ENCODE measurements around the gene PSMD8. TPM values are rescaled to one million over a fixed set of nuclear protein-coding genes. Genes with fewer than 3 reads are reported as not detected.

PSMD8 gene
- total RNA-seq, 2 donors from 2014 or later: 173 to 178 TPM

DNA sequence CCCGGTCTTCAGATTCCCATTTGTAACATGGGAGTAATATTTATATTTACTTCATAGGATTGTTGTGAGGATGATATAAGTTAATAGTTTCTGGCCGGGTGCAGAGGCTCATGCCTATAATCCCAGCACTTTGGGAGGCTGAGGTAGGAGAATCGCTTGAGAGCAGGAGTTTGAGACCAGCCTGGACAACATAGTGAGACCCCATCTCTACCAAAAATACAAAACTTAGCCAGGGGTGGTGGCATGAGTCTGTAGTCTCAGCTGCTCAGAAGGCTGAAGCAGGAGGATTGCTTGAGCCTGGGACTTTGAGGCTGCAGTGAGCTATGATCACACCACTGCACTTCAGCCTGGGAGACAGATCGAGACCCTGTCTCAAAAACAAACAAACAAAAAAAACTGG lies 27.5 kb upstream of the PSMD8 start:
- Histone ChIP-seq H3K9me3 (no peaks in the 10 kb centered on the region), H3K36me3 (peaks cover 10% of the 10 kb centered on the region), H3K27me3 (replicated peaks; ENCODE audit: insufficient read depth) (no peaks in the 10 kb centered on the region), H3K27ac (no peak overlapping the region), H3K4me3 (no peak overlapping the region), H3K4me1 (ENCODE audit: control insufficient read depth in 1 of 2, low read depth in 2 of 2) (no peaks in the 10 kb centered on the region)
- no peak for ATAC-seq (ENCODE audit: insufficient number of reproducible peaks, low FRiP score, low read depth)
- TF ChIP-seq, protein P1, sequence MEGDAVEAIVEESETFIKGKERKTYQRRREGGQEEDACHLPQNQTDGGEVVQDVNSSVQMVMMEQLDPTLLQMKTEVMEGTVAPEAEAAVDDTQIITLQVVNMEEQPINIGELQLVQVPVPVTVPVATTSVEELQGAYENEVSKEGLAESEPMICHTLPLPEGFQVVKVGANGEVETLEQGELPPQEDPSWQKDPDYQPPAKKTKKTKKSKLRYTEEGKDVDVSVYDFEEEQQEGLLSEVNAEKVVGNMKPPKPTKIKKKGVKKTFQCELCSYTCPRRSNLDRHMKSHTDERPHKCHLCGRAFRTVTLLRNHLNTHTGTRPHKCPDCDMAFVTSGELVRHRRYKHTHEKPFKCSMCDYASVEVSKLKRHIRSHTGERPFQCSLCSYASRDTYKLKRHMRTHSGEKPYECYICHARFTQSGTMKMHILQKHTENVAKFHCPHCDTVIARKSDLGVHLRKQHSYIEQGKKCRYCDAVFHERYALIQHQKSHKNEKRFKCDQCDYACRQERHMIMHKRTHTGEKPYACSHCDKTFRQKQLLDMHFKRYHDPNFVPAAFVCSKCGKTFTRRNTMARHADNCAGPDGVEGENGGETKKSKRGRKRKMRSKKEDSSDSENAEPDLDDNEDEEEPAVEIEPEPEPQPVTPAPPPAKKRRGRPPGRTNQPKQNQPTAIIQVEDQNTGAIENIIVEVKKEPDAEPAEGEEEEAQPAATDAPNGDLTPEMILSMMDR (IDR thresholded peaks at IDR 0.05): no peak
- no peak for DNase-seq (ENCODE audit: low spot score)

GRCh38 chr19:38350883-38351282 lies 23.5 kb upstream of the PSMD8 start:
- Histone ChIP-seq H3K4me3 (no peak overlapping the region), H3K27me3 (replicated peaks; ENCODE audit: insufficient read depth) (no peaks in the 10 kb centered on the region), H3K27ac (no peak overlapping the region), H3K36me3 (no peaks in the 10 kb centered on the region), H3K4me1 (ENCODE audit: control insufficient read depth in 1 of 2, low read depth in 2 of 2) (no peaks in the 10 kb centered on the region), H3K9me3 (no peaks in the 10 kb centered on the region)
- TF ChIP-seq, protein P1 (IDR thresholded peaks at IDR 0.05): no peak
- ATAC-seq (ENCODE audit: insufficient number of reproducible peaks, low FRiP score, low read depth) (no peak), DNase-seq (ENCODE audit: low spot score) (no peak)

DNA sequence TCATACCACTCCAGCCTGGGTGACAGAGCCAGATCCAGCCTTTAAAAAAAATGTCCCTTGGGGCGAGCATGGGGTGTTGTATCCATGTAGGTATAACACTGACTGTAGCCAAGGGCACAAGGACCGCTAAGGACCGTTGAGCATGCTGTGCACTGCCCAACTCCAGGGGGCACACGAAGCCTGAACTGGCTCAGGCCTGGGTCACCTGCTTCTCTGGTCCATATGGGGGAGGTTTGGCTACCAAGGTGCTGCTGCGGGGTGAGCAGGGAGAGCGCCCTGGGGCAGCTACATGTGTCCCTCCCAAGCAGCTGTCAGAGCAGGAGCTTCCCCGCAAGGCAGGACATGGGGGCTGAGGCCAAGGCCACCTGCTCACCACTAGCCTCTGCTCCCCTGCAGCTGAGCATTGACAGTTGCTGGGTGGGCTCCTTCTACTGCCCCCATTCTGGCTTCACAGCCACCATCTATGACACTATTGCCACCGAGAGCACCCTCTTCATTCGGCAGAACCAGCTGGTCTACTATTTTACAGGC lies 22.4 kb upstream of the PSMD8 start:
- Histone ChIP-seq H3K36me3 (no peaks in the 10 kb centered on the region), H3K27ac (no peak overlapping the region), H3K4me3 (no peak overlapping the region), H3K9me3 (no peaks in the 10 kb centered on the region), H3K27me3 (replicated peaks; ENCODE audit: insufficient read depth) (no peaks in the 10 kb centered on the region), H3K4me1 (ENCODE audit: control insufficient read depth in 1 of 2, low read depth in 2 of 2) (no peaks in the 10 kb centered on the region)
- TF ChIP-seq, protein P1 (IDR thresholded peaks at IDR 0.05): no peak
- no peak for DNase-seq (ENCODE audit: low spot score)
- no peak for ATAC-seq (ENCODE audit: insufficient number of reproducible peaks, low FRiP score, low read depth)

- Histone ChIP-seq H3K4me1 (ENCODE audit: control insufficient read depth in 1 of 2, low read depth in 2 of 2) (no peaks in the 10 kb centered on the region), H3K36me3 (no peaks in the 10 kb centered on the region), H3K27me3 (replicated peaks; ENCODE audit: insufficient read depth) (no peaks in the 10 kb centered on the region), H3K9me3 (no peaks in the 10 kb centered on the region), H3K27ac (no peak overlapping the region), H3K4me3 (no peak overlapping the region)
- TF ChIP-seq, protein P1 (IDR thresholded peaks at IDR 0.05): no peak
- ATAC-seq (ENCODE audit: insufficient number of reproducible peaks, low FRiP score, low read depth): no peak
- DNase-seq (ENCODE audit: low spot score): no peak
These were observed 21.8 kb upstream of the PSMD8 start for GRCh38 chr19:38352611-38353010.

DNA sequence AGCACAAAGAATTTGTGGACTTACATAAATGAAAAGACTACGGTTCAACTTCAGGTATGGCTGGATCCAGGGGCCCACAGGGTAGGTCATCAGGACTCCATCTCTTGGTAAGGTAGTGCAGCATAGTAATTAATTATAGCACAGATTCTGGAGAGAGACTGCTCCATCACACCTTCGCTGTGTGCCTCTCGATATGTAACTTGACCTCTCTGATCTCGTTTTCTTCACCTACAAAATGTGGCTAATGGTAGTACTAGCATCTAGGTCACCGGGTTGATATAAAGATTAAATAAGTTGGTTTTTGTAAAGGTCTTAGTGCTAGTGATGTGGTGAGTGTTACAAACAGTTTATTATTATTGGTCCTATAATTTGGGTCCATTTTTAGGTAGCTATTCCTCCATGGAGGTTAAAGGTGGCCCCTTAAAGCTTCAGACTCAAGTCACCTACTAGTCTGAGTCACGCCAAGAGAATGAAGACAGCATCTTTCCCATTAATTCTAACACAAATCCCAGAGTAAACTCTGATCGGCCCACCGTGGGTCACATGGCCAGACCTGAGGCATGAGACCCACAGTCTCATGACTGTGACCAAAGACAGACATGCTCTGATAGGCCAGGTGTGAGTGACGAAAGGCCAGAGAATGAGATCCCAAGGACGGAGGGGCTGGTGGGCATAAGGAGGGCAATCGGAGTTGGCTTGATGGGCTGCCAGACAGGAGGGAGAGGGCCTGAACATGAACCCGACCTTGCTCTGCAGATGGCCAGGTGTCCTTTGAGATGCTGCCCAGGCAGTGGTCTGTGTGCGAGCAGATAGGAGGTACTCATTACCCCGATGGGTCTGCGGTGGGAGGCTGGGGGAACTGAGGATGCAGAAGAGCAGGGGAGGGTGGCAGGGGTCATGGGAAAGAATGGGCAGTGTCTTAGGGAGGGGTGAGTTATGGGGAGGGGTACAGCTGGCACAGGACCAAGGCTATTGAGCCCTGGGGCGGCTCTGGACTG lies 18.3 kb upstream of the PSMD8 start:
- Histone ChIP-seq H3K27ac (no peak overlapping the region), H3K4me3 (no peak overlapping the region), H3K4me1 (ENCODE audit: control insufficient read depth in 1 of 2, low read depth in 2 of 2) (no peaks in the 10 kb centered on the region), H3K9me3 (no peaks in the 10 kb centered on the region), H3K36me3 (no peaks in the 10 kb centered on the region), H3K27me3 (replicated peaks; ENCODE audit: insufficient read depth) (no peaks in the 10 kb centered on the region)
- no peak for DNase-seq (ENCODE audit: low spot score)
- TF ChIP-seq, protein P1 (IDR thresholded peaks at IDR 0.05): no peak
- no peak for ATAC-seq (ENCODE audit: insufficient number of reproducible peaks, low FRiP score, low read depth)
